ENCODE data around the gene LMO2. TPM values are rescaled to one million over a fixed set of nuclear protein-coding genes. Genes with fewer than 3 reads are reported as not detected.

LMO2 gene
- total and polyA plus RNA-seq, 12 donors, result 12.4 to 40.8 (median 30.8) TPM

GRCh38 chr11:33928564-33928963, 36.7 kb upstream of the LMO2 start:
- WGBS, 4 donors, result 88 to 97% (median 93%) methylated on average over 4 of the region's 4 CpGs
- no peak for DNase-seq
- TF ChIP-seq POLR2A (IDR thresholded peaks at IDR 0.05) (no peak), CTCF (IDR thresholded peaks at IDR 0.05) (no peak)

GRCh38 chr11:33926671-33927552, 35.0 kb upstream of the LMO2 start:
- WGBS, 4 donors, result 59 to 62% (median 61%) methylated on average over 16 of the region's 16 CpGs

More at GRCh38 chr11:33928564-33928963, 36.7 kb upstream of the LMO2 start:
- no peak overlapping the region for H3K27ac ChIP-seq
- H3K4me1 ChIP-seq (replicated peaks in 1 of 2), result peaks cover 11 to 23% of the 10 kb centered on the region in 2 donors
- H3K9me3 ChIP-seq (replicated peaks in 1 of 3), result no peaks in the 10 kb centered on the region
- H3K4me3 ChIP-seq, result no peak overlapping the region
- intact Hi-C loops (cut with DNase I), result no loop called here
- no peaks in the 10 kb centered on the region for H3K27me3 ChIP-seq
- no peaks in the 10 kb centered on the region for H3K36me3 ChIP-seq (replicated peaks in 1 of 2)

DNA sequence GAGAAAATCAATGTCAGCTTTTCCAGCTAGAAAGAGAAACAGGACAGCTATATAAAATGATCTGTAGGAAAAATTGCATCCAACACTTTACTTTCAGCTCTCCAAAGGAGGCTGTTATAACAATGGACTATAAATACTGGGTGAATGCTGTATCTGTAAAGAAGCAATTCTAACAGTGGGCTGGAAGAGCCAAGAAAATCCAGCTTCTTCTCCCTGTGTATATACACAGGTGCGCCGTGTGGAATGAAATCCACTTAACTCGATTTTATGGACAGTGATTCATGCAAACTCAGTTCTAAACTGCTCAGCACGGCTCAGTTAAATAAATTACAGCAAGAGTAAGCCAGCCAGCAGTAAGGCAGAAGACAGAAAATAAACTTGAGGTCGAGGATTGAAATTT, 32.5 kb upstream of the LMO2 start:
- WGBS, 4 donors, result 77 to 89% (median 81%) methylated on average over 5 of the region's 5 CpGs
- no peak for DNase-seq
- no peaks in the 10 kb centered on the region for H3K9me3 ChIP-seq (replicated peaks in 1 of 3)
- TF ChIP-seq POLR2A (IDR thresholded peaks at IDR 0.05) (no peak), CTCF (IDR thresholded peaks at IDR 0.05) (no peak)
- no peaks in the 10 kb centered on the region for H3K27me3 ChIP-seq
- no peak overlapping the region for H3K27ac ChIP-seq
- H3K4me1 ChIP-seq (replicated peaks in 1 of 2), result peaks cover 7 to 8% of the 10 kb centered on the region in 2 donors
- H3K36me3 ChIP-seq (replicated peaks in 1 of 2), result no peaks in the 10 kb centered on the region
- intact Hi-C loops (cut with DNase I), result no loop called here
- H3K4me3 ChIP-seq, result no peak overlapping the region

More at GRCh38 chr11:33926671-33927552, 35.0 kb upstream of the LMO2 start:
- peaks cover 11 to 23% of the 10 kb centered on the region in 2 donors for H3K4me1 ChIP-seq (replicated peaks in 1 of 2)
- TF ChIP-seq CTCF (IDR thresholded peaks at IDR 0.05) (no peak), POLR2A (IDR thresholded peaks at IDR 0.05) (no peak)
- H3K27ac ChIP-seq, result peak overlapping the region in 1 of 5 donors; percentile 5
- no peaks in the 10 kb centered on the region for H3K27me3 ChIP-seq
- no peak overlapping the region for H3K4me3 ChIP-seq
- peak in 6 of 7 donors; percentile 42 to 73 (median 70) for DNase-seq
- H3K36me3 ChIP-seq (replicated peaks in 1 of 2), result no peaks in the 10 kb centered on the region
- intact Hi-C loops (cut with DNase I), result no loop called here
- H3K9me3 ChIP-seq (replicated peaks in 1 of 3), result no peaks in the 10 kb centered on the region

DNA sequence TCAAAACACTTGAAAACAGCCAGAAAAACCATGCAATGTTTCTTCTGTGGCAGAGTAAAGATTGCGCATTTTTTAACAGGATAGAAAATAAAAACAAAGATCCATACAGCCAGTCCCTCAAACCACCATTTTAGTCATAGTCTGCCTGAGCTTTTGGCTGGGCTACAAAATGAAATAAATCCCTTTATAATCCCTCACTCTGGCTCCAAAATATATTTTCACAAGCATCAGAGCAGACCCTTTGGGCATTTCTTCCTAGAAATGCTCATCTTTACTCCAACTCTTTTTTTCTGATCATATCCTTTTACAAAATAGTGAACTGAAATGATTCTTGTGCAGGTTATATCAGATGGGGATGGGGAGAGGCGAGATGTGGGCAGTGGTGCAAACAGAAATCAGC, 31.8 kb upstream of the LMO2 start:
- no peak overlapping the region for H3K27ac ChIP-seq
- H3K27me3 ChIP-seq, result no peaks in the 10 kb centered on the region
- H3K9me3 ChIP-seq (replicated peaks in 1 of 3), result no peaks in the 10 kb centered on the region
- WGBS, 4 donors, result 86 to 97% (median 91%) methylated on average over 2 of the region's 2 CpGs
- no peak for DNase-seq
- H3K4me3 ChIP-seq, result no peak overlapping the region
- intact Hi-C loops (cut with DNase I), result no loop called here
- no peaks in the 10 kb centered on the region for H3K36me3 ChIP-seq (replicated peaks in 1 of 2)
- H3K4me1 ChIP-seq (replicated peaks in 1 of 2), result peaks cover 7 to 8% of the 10 kb centered on the region in 2 donors
- TF ChIP-seq POLR2A (IDR thresholded peaks at IDR 0.05) (no peak), CTCF (IDR thresholded peaks at IDR 0.05) (no peak)
